Keratinocyte (primary cell): ENCODE measurements around the gene MAP1LC3B. TPM values are rescaled to one million over a fixed set of nuclear protein-coding genes. Genes with fewer than 3 reads are reported as not detected.

ENCODE experiments used
- DNase-seq: peaks from one replicate; pipeline ENCODE4 v3.0.0-alpha.2; 2011; ENCODE audit warnings: low read depth, missing footprints, low spot score
- FAIRE-seq: peaks from 2 replicates; lab custom pipeline; 2011; peaks lifted over from hg19 to GRCh38; lab: Jason Lieb, UNC
- H2AFZ ChIP-seq: 2 replicates; pipeline ENCODE4 v1.6.0; 2012; ENCODE audit warnings: low read length, control low read depth, inconsistent platforms; ENCODE audit not compliant: control insufficient read depth
- H3K27ac ChIP-seq: 2 replicates; pipeline ENCODE4 v1.5.1; 2011; ENCODE audit warnings: low read length; ENCODE audit not compliant: control insufficient read depth, insufficient read depth
- H3K27me3 ChIP-seq: 3 replicates; pipeline ENCODE4 v1.6.0; 2011; ENCODE audit warnings: low read length; ENCODE audit not compliant: control insufficient read depth, insufficient read depth; ENCODE audit errors: extremely low read depth
- H3K36me3 ChIP-seq, 2 experiments: 2 replicates in 1 of 2; 3 replicates in 1 of 2; pipeline ENCODE4 v1.5.1; 2011; ENCODE audit warnings: low read length in 2 of 2, mild to moderate bottlenecking in 1 of 2; ENCODE audit not compliant: control insufficient read depth in 2 of 2, insufficient read depth in 2 of 2; ENCODE audit errors: extremely low read depth in 1 of 2
- H3K4me1 ChIP-seq: 3 replicates; pipeline ENCODE4 v1.5.1; 2011; ENCODE audit warnings: low read length; ENCODE audit not compliant: control insufficient read depth, insufficient read depth; ENCODE audit errors: extremely low read depth
- H3K4me2 ChIP-seq: 3 replicates; pipeline ENCODE4 v1.6.0; 2011; ENCODE audit warnings: low read depth, low read length; ENCODE audit not compliant: control insufficient read depth, insufficient read depth; ENCODE audit errors: extremely low read depth
- H3K4me3 ChIP-seq, 3 experiments: fragments of 200-600 bp in 1 of 3; sonication (generic) in 1 of 3; 2 replicates in 2 of 3; 3 replicates in 1 of 3; pipeline ENCODE4 v1.5.1; 2011 to 2016; ENCODE audit warnings: low read length in 3 of 3, mild to moderate bottlenecking in 3 of 3, control low read depth in 2 of 3, inconsistent platforms in 1 of 3, low read depth in 1 of 3, mixed read lengths in 1 of 3, mixed run types in 1 of 3, moderate library complexity in 1 of 3; ENCODE audit not compliant: control insufficient read depth in 2 of 3, insufficient read depth in 2 of 3; ENCODE audit errors: extremely low read depth in 1 of 3
- H3K79me2 ChIP-seq: 2 replicates; pipeline ENCODE4 v1.6.0; 2012; ENCODE audit warnings: low read length; ENCODE audit not compliant: control insufficient read depth, insufficient read depth
- H3K9ac ChIP-seq: 3 replicates; pipeline ENCODE4 v1.6.0; 2011; ENCODE audit warnings: low read length; ENCODE audit not compliant: control insufficient read depth, insufficient read depth; ENCODE audit errors: extremely low read depth
- H3K9me1 ChIP-seq: 3 replicates; pipeline ENCODE4 v1.6.0; 2011; ENCODE audit warnings: low read length; ENCODE audit not compliant: control insufficient read depth, insufficient read depth; ENCODE audit errors: extremely low read depth
- H3K9me3 ChIP-seq: 2 replicates; pipeline ENCODE4 v1.5.1; 2012; ENCODE audit warnings: low read depth, low read length; ENCODE audit not compliant: control insufficient read depth
- H4K20me1 ChIP-seq: 3 replicates; pipeline ENCODE4 v1.6.0; 2011; ENCODE audit warnings: low read length; ENCODE audit not compliant: control insufficient read depth, insufficient read depth; ENCODE audit errors: extremely low read depth
- EZH2 ChIP-seq: IDR thresholded peaks from one replicate; pipeline ENCODE4 v1.6.1; 2012; ENCODE audit warnings: inconsistent platforms, mild to moderate bottlenecking, low read length, moderate library complexity
- dilution Hi-C: fragments of 300-500 bp; cut with MboI; formaldehyde crosslinking; loops from one replicate; pipeline ENCODE4 v1.7.0; 2020; ENCODE audit warnings: low sequenced_read_pairs; ENCODE audit not compliant: extremely low pct_ligation_motif_present
- polyA plus RNA-seq, 5 experiments: library from polyadenylated mRNA; depleted of rRNA in 3 of 5; stranded (reverse) in 3 of 5; stranded (forward) in 1 of 5; unstranded in 1 of 5; fragments of >200 nt; gene quantifications; 1 replicate in 1 of 5; 2 replicates in 3 of 5; 3 replicates in 1 of 5; pipeline versions ENCODE4 v1.2.1 to v1.2.3, GENCODE V29; 2011 to 2012; ENCODE audit warnings: missing spikeins in 2 of 5, low read depth in 1 of 5, low replicate concordance in 1 of 5
- TF ChIP-seq, protein P1 (sequence below), 3 experiments: IDR thresholded peaks in 1 of 3; conservative IDR thresholded peaks in 1 of 3; optimal IDR thresholded peaks in 1 of 3; 2 replicates in 2 of 3; 3 replicates in 1 of 3; pipeline versions ENCODE3 to v1.5.1; 2011; ENCODE audit warnings: low read length in 3 of 3, mild to moderate bottlenecking in 3 of 3, moderate library complexity in 2 of 3, control low read depth in 1 of 3, inconsistent platforms in 1 of 3; ENCODE audit not compliant: insufficient read depth in 2 of 3; ENCODE audit errors: extremely low read depth in 1 of 3

Gene MAP1LC3B
- polyA plus RNA-seq, 1 donor (not counting 4 experiments of a cell fraction or from before 2014, with no cell fraction given), result 50.3 TPM

DNA sequence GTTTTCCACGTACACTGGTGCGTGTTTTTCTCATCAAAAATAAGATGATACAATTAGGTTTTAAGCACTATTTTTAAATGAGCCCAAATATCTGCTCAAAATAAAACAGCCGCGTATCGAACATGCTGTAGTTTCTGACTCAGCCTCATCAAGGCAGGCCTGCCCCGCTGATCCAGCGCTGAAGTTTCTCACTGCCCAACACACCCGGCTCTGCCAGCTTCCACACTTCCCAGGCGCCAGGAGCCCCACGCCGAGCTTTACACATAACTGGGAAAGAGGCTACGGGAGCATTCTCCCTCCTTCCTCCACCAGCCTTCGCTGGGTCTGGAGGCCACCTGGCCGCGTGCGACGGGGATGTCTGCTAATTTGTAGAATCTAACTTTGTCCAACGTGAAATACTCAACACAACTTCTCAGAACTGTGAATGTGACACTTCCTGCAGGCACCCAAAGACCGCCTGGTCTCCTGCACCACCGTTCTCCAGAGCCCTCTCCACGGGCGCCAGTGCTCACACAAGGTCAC, 42.1 kb downstream of the MAP1LC3B start:
- no peak overlapping the region for H3K4me2 ChIP-seq
- H3K79me2 ChIP-seq, result peaks cover 18% of the 10 kb centered on the region
- no peak overlapping the region for H3K27ac ChIP-seq
- peaks cover 6% of the 10 kb centered on the region for H3K9me1 ChIP-seq
- H3K4me1 ChIP-seq, result peaks cover 28% of the 10 kb centered on the region
- no peak overlapping the region for H2AFZ ChIP-seq
- H3K9ac ChIP-seq, result no peak overlapping the region
- peaks cover 2 to 5% of the 10 kb centered on the region in 2 experiments for H3K36me3 ChIP-seq
- dilution Hi-C loops, result no loop called here
- no peaks in the 10 kb centered on the region for H3K9me3 ChIP-seq
- H3K27me3 ChIP-seq, result no peaks in the 10 kb centered on the region
- H3K4me3 ChIP-seq, result no peak overlapping the region
- FAIRE-seq (no peak), DNase-seq (no peak)
- TF ChIP-seq EZH2, result no peak
- TF ChIP-seq, protein P1, sequence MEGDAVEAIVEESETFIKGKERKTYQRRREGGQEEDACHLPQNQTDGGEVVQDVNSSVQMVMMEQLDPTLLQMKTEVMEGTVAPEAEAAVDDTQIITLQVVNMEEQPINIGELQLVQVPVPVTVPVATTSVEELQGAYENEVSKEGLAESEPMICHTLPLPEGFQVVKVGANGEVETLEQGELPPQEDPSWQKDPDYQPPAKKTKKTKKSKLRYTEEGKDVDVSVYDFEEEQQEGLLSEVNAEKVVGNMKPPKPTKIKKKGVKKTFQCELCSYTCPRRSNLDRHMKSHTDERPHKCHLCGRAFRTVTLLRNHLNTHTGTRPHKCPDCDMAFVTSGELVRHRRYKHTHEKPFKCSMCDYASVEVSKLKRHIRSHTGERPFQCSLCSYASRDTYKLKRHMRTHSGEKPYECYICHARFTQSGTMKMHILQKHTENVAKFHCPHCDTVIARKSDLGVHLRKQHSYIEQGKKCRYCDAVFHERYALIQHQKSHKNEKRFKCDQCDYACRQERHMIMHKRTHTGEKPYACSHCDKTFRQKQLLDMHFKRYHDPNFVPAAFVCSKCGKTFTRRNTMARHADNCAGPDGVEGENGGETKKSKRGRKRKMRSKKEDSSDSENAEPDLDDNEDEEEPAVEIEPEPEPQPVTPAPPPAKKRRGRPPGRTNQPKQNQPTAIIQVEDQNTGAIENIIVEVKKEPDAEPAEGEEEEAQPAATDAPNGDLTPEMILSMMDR (optimal IDR thresholded peaks at IDR 0.05 in 1 of 3, IDR thresholded peaks at IDR 0.05 in 1 of 3, conservative IDR thresholded peaks at IDR 0.05 in 1 of 3; ENCODE audit: extremely low read depth in 1 of 3, insufficient read depth in 2 of 3, low read length in 3 of 3), result no peak
- H4K20me1 ChIP-seq, result peaks cover 5% of the 10 kb centered on the region

DNA sequence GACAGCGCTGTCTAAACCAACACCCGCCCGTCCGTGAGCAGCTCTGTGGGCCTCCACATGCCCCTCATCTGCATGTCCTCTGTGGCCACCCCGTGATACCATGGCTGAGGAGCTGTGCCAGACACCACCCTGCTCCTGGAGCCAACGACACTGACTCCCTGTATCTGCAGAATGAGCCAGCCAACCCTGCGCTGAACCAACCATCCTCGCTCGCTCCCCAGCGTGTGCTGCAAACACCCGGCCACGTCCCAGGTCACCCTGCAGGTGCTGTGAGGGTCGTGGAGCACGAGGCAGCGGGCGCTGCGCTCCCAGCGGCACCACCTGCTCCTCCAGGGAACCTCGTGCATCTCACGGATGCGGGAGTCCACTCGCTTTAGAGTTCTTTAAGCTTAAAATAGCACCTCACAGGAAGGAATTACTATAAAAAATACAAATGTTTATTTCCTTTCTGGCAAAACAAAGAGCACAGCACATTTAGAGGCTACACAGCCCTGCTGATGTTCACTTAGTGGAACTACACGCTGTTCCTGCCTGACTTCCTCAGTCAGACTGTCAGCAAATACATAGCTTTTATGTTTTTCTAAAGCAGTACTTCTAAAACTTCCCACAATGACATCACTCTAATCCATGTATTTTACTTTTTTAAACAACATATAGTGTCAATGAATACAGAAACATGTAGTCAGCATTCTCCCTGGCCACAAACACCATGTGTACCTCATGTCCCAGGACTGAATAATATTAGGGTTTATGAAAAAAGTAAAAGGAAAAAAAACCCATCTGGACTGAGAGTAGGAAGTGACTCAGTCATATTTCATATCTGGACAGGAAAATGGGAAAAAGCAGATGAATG, 43.5 kb downstream of the MAP1LC3B start:
- Histone ChIP-seq H3K36me3 (peaks cover 0 to 5% of the 10 kb centered on the region in 2 experiments), H3K9me3 (no peaks in the 10 kb centered on the region), H3K9me1 (peaks cover 6% of the 10 kb centered on the region), H4K20me1 (peaks cover 5% of the 10 kb centered on the region), H3K4me3 (no peak overlapping the region), H3K4me1 (peaks cover 28% of the 10 kb centered on the region), H3K79me2 (peaks cover 18% of the 10 kb centered on the region), H3K9ac (no peak overlapping the region), H2AFZ (no peak overlapping the region), H3K27me3 (no peaks in the 10 kb centered on the region), H3K27ac (peak overlapping the region; percentile 10), H3K4me2 (peak overlapping the region; percentile 29)
- dilution Hi-C loops, result no loop called here
- no peak for TF ChIP-seq EZH2
- TF ChIP-seq, protein P1 (optimal IDR thresholded peaks at IDR 0.05 in 1 of 3, IDR thresholded peaks at IDR 0.05 in 1 of 3, conservative IDR thresholded peaks at IDR 0.05 in 1 of 3; ENCODE audit: extremely low read depth in 1 of 3, insufficient read depth in 2 of 3, low read length in 3 of 3), result no peak
- FAIRE-seq (peak; percentile 69), DNase-seq (peak; percentile 21)
